Fibroblast of lung (primary cell): ENCODE data around the gene DHH. TPM values are rescaled to one million over a fixed set of nuclear protein-coding genes. Genes with fewer than 3 reads are reported as not detected.

ENCODE experiments used
- DNase-seq, 2 donors: peaks; one replicate each; pipeline versions ENCODE4 v3.0.0 to v3.0.0-alpha.2; 2010; ENCODE audit warnings: low read depth in 2 of 2
- H2AFZ ChIP-seq: 2 replicates; pipeline ENCODE4 v1.5.1; 2012; ENCODE audit warnings: low read length, control low read depth, inconsistent platforms
- H3K27ac ChIP-seq: 2 replicates; pipeline ENCODE4 v1.5.1; 2011; ENCODE audit warnings: low read length, control low read depth; ENCODE audit not compliant: insufficient read depth
- H3K27me3 ChIP-seq: 2 replicates; pipeline ENCODE4 v1.5.1; 2011; ENCODE audit warnings: mild to moderate bottlenecking, low read length; ENCODE audit not compliant: control insufficient read depth, insufficient read depth
- H3K36me3 ChIP-seq: 2 replicates; pipeline ENCODE4 v1.5.1; 2011; ENCODE audit warnings: low read length; ENCODE audit not compliant: control insufficient read depth, insufficient read depth
- H3K4me1 ChIP-seq: 2 replicates; pipeline ENCODE4 v1.5.1; 2011; ENCODE audit warnings: low read length; ENCODE audit not compliant: control insufficient read depth, insufficient read depth; ENCODE audit errors: extremely low read depth
- H3K4me2 ChIP-seq: 2 replicates; pipeline ENCODE4 v1.5.1; 2011; ENCODE audit warnings: low read length, control low read depth; ENCODE audit not compliant: insufficient read depth; ENCODE audit errors: extremely low read depth
- H3K4me3 ChIP-seq, 4 experiments: fragments of 200-600 bp in 1 of 4; sonication (generic) in 1 of 4; replicated peaks in 1 of 4; 2 replicates each; pipeline ENCODE4 v1.5.1; 2011 to 2016; ENCODE audit warnings: low read length in 4 of 4, low read depth in 3 of 4, mild to moderate bottlenecking in 3 of 4, control low read depth in 2 of 4, inconsistent platforms in 1 of 4, mixed read lengths in 1 of 4; ENCODE audit not compliant: insufficient read depth in 1 of 4; ENCODE audit errors: control extremely low read depth in 1 of 4
- H3K79me2 ChIP-seq: 2 replicates; pipeline ENCODE4 v1.5.1; 2012; ENCODE audit warnings: mild to moderate bottlenecking, low read length, inconsistent platforms; ENCODE audit not compliant: control insufficient read depth, insufficient read depth
- H3K9ac ChIP-seq: 2 replicates; pipeline ENCODE4 v1.5.1; 2011; ENCODE audit warnings: mild to moderate bottlenecking, low read length, control low read depth; ENCODE audit not compliant: insufficient read depth
- H3K9me3 ChIP-seq: 2 replicates; pipeline ENCODE4 v1.5.1; 2012; ENCODE audit warnings: low read depth, low read length; ENCODE audit not compliant: control insufficient read depth, insufficient read depth
- H4K20me1 ChIP-seq: 2 replicates; pipeline ENCODE4 v1.5.1; 2011; ENCODE audit warnings: low read length; ENCODE audit not compliant: control insufficient read depth, insufficient read depth; ENCODE audit errors: extremely low read depth
- EZH2 ChIP-seq: IDR thresholded peaks from 2 replicates; pipeline ENCODE4 v1.5.1; 2012; ENCODE audit warnings: low read length, control low read depth, mild to moderate bottlenecking; ENCODE audit errors: missing control alignments
- polyA minus RNA-seq: library from RNA; depleted of rRNA, polyadenylated mRNA; stranded (reverse); fragments of >200 nt; gene quantifications from 2 replicates; pipeline ENCODE4 v1.2.3, GENCODE V29; 2011; ENCODE audit warnings: low replicate concordance
- polyA plus RNA-seq, 2 donors: library from polyadenylated mRNA; depleted of rRNA in 1 of 2; stranded (reverse) in 1 of 2; unstranded in 1 of 2; fragments of >200 nt; gene quantifications; 2 replicates each; pipeline ENCODE4 v1.2.1, GENCODE V29; 2011 to 2012; ENCODE audit warnings: missing spikeins in 1 of 2
- total RNA-seq: library from RNA; depleted of rRNA; stranded (reverse); fragments of >200 nt; gene quantifications from 2 replicates; pipeline ENCODE4 v1.2.1, GENCODE V29; 2014
- TF ChIP-seq, protein P1 (sequence below), 2 donors: IDR thresholded peaks in 1 of 2; conservative IDR thresholded peaks in 1 of 2; 1 replicate in 1 of 2; 2 replicates in 1 of 2; pipeline ENCODE4 v1.5.1; 2011 to 2012; ENCODE audit warnings: low read length in 2 of 2, control low read depth in 1 of 2, inconsistent platforms in 1 of 2, low read depth in 1 of 2, mild to moderate bottlenecking in 1 of 2

The DHH gene
- under 0.01 TPM in 2 replicates for total RNA-seq
- 0.01 TPM in 2 replicates for polyA plus RNA-seq
- polyA plus RNA-seq (2012): not detected in 2 replicates
- not detected in 2 replicates for polyA minus RNA-seq

- H2AFZ ChIP-seq: no peak within 1 kb of the TSS
- peaks cover 21% of the 10 kb centered on the region for H3K27me3 ChIP-seq
- H3K9me3 ChIP-seq: no peaks in the 10 kb centered on the region
- H4K20me1 ChIP-seq: no peaks in the 10 kb centered on the region
- peak within 1 kb of the TSS in 1 of 4 experiments; percentile 33 for H3K4me3 ChIP-seq
- H3K27ac ChIP-seq: no peak within 1 kb of the TSS
- H3K79me2 ChIP-seq: no peaks in the 10 kb centered on the region
- H3K4me2 ChIP-seq: peak within 1 kb of the TSS; percentile 49
- peaks cover 7% of the 10 kb centered on the region for H3K4me1 ChIP-seq
- H3K36me3 ChIP-seq: peaks cover 5% of the 10 kb centered on the region
- peak in 1 of 2 donors; percentile 9 for DNase-seq
- no peak within 1 kb of the TSS for H3K9ac ChIP-seq
- TF ChIP-seq, protein P1, sequence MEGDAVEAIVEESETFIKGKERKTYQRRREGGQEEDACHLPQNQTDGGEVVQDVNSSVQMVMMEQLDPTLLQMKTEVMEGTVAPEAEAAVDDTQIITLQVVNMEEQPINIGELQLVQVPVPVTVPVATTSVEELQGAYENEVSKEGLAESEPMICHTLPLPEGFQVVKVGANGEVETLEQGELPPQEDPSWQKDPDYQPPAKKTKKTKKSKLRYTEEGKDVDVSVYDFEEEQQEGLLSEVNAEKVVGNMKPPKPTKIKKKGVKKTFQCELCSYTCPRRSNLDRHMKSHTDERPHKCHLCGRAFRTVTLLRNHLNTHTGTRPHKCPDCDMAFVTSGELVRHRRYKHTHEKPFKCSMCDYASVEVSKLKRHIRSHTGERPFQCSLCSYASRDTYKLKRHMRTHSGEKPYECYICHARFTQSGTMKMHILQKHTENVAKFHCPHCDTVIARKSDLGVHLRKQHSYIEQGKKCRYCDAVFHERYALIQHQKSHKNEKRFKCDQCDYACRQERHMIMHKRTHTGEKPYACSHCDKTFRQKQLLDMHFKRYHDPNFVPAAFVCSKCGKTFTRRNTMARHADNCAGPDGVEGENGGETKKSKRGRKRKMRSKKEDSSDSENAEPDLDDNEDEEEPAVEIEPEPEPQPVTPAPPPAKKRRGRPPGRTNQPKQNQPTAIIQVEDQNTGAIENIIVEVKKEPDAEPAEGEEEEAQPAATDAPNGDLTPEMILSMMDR (conservative IDR thresholded peaks at IDR 0.05 in 1 of 2, IDR thresholded peaks at IDR 0.05 in 1 of 2; ENCODE audit: low read depth in 1 of 2, low read length in 2 of 2): no peak
- peak; percentile 52 for TF ChIP-seq EZH2
Observed at GRCh38 chr12:49094160-49094974, at the start of gene DHH. DHH (minus strand) TSS chr12:49094801; CDS start chr12:49094512, 289 bp downstream.

DNA sequence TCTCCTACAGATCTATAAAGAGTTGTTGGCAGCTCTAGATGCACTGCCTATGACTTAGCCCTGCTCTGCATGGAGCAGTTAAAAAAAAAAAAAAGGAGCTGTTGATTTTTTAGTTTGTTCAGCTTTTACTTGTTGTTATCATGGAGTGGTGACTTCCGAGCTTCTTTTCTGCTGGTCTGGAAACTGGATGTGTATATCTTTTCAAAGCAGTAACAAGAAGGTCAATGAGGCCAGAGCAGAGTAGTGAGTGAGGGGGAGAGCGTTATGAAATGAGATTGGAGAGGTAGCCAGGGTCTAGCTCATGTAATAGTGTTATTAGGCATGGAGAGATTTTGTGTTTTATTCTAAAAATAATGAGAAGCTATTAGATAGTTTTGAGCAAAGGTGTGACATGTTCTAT lies 49.8 kb upstream of the DHH start:
- H3K27me3 ChIP-seq: no peaks in the 10 kb centered on the region
- no peaks in the 10 kb centered on the region for H3K9me3 ChIP-seq
- H3K9ac ChIP-seq: no peak overlapping the region
- H3K27ac ChIP-seq: no peak overlapping the region
- no peak for TF ChIP-seq EZH2
- TF ChIP-seq, protein P1 (conservative IDR thresholded peaks at IDR 0.05 in 1 of 2, IDR thresholded peaks at IDR 0.05 in 1 of 2; ENCODE audit: low read depth in 1 of 2, low read length in 2 of 2): no peak
- H2AFZ ChIP-seq: no peak overlapping the region
- DNase-seq: no peak
- no peak overlapping the region for H3K4me2 ChIP-seq
- H3K4me1 ChIP-seq: no peaks in the 10 kb centered on the region
- no peak overlapping the region for H3K4me3 ChIP-seq
- no peaks in the 10 kb centered on the region for H3K79me2 ChIP-seq
- no peaks in the 10 kb centered on the region for H3K36me3 ChIP-seq
- no peaks in the 10 kb centered on the region for H4K20me1 ChIP-seq

GRCh38 chr12:49138999-49139398 lies 44.4 kb upstream of the DHH start:
- no peak for DNase-seq
- Histone ChIP-seq H3K4me1 (no peaks in the 10 kb centered on the region), H3K27me3 (no peaks in the 10 kb centered on the region), H3K4me2 (no peak overlapping the region), H4K20me1 (no peaks in the 10 kb centered on the region), H3K27ac (no peak overlapping the region), H3K9ac (no peak overlapping the region), H3K36me3 (no peaks in the 10 kb centered on the region), H2AFZ (no peak overlapping the region), H3K79me2 (no peaks in the 10 kb centered on the region), H3K4me3 (no peak overlapping the region), H3K9me3 (no peaks in the 10 kb centered on the region)
- TF ChIP-seq, protein P1 (conservative IDR thresholded peaks at IDR 0.05 in 1 of 2, IDR thresholded peaks at IDR 0.05 in 1 of 2; ENCODE audit: low read depth in 1 of 2, low read length in 2 of 2): no peak
- TF ChIP-seq EZH2: no peak
